Bone marrow (tissue), 2 donors: ENCODE data around the gene BSDC1.
A peak's percentile ranks its signal among the peaks of the same experiment; 100 is the strongest.

Experiments
- DNase-seq, 2 donors: peaks; one replicate each; lab custom pipeline; 2025; lab: John Stamatoyannopoulos, UW

BSDC1 gene

GRCh38 chr1:32336591-32336932 lies 57.7 kb downstream of the BSDC1 start:
- no peak for DNase-seq

GRCh38 chr1:32335790-32336590 lies 58.3 kb downstream of the BSDC1 start, which contains the start of gene MARCKSL1:
Gene MARCKSL1, minus strand, starts transcription at chr1:32336233. Its CDS starts 200 bp downstream, at chr1:32336033.
- peak in 1 of 2 donors; percentile 67 for DNase-seq

- no peak for DNase-seq
Measured at GRCh38 chr1:32335535-32335789, 58.8 kb downstream of the BSDC1 start.

GRCh38 chr1:32334864-32335534 lies 59.2 kb downstream of the BSDC1 start:
- peak in 1 of 2 donors; percentile 31 for DNase-seq

- DNase-seq, result no peak
Measured at GRCh38 chr1:32334274-32334861, 59.9 kb downstream of the BSDC1 start.

- DNase-seq, result no peak
Measured at GRCh38 chr1:32333251-32333963, 60.8 kb downstream of the BSDC1 start.

- no peak for DNase-seq
Measured at GRCh38 chr1:32332290-32333079, 61.8 kb downstream of the BSDC1 start.

- no peak for DNase-seq
Measured at GRCh38 chr1:32331549-32331948, 62.7 kb downstream of the BSDC1 start.

GRCh38 chr1:32330558-32331151 lies 63.6 kb downstream of the BSDC1 start:
- no peak for DNase-seq

GRCh38 chr1:32329931-32330466 lies 64.2 kb downstream of the BSDC1 start:
- no peak for DNase-seq

GRCh38 chr1:32327204-32327603 lies 67.0 kb downstream of the BSDC1 start:
- no peak for DNase-seq

- DNase-seq, result no peak
Measured at GRCh38 chr1:32321712-32322291, 72.4 kb downstream of the BSDC1 start.

GRCh38 chr1:32318127-32318869 lies 75.9 kb downstream of the BSDC1 start:
- no peak for DNase-seq

- no peak for DNase-seq
Measured at GRCh38 chr1:32316903-32317277, 77.4 kb downstream of the BSDC1 start.
